ENCODE results near the gene KCNAB1.

KCNAB1 gene

DNA sequence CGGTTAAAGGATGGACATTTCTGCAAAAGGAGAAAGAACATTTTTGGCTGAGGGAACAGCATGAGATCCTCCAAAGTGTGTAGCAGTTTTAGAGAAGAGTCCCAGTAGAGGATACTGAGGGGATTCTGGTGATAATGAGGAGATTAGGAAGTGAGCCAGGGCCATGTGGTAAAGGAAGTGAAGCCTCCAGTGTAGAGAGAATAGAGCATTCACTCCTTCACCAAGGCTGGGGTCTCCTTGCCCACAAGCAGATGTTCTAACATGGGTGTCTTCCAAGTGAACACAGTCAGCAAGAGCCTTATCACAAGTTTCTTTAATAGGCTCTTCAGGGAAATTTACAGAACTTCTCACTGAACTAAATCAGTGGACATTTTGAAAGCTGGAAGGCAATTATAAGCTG, 260.9 kb downstream of the KCNAB1 start:
- DNase-seq = no peak

DNA sequence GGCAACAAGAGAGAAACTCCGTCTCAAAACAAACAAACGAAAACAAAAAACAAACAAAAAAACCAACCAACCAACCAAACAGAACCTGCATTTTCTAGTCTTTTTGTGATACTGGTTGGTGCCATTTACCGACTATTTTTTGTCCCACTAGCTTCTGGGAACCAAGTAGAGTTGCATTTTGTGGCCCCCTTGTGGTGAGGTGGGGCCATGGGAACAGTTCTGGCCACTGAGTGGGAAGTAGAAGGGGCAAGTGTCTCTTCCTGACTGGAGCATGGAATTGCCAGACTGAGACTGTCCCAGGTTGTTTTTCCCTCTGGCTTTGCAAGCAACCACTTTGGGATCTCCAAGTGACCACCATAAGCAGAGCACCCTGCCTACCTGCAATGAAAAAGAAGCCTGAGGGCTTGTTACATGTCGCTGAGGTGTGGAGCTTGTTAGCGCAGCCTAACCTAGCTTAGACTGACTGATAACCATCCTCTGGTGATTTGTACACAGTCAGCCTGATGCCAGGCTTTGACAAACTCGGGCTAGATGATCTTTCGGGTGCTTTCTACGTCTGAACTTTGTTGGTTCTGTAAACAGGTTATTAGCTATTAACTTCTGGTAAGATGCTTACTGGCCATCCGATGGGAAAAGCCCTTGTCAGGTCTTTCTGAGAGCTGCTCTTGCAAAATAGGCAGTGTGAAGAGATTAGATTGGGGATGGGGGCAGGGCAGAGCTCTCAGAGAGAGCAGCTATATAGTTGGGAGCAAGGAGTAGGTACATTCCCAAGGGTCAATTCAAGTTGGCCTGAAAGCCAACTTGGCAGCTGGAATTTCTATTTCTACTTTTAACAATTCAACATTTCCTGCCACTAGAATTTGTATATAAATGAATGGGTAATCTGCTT, 262.3 kb downstream of the KCNAB1 start:
- DNase-seq = peak; percentile 30

DNA sequence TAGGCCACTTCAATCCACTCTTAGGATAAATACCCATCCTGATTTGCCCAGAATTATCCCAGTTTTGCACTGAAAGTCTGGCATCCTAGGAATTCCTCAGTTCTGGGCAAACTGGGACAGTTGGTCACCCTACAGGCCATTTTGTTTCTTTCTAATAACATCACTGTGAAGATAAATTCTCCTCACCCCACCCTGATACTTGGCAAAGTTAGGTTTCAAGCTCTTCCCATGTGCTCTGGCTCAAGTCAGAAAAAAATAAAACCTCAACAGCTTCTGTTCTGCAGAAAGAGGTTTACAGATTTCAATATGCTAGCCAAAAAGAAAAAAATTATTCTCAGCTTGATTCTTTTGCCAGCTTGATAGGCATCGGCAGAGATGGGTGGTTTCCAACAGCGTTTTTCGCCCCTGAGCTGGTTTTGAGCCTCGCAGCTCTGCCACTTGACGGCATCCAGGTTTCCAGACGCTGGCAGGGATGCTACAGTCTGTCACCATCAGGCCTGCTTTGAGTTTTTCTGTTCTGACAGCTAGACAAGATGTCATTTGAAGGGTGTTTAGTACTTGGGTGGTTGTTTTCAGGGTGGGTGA, 263.2 kb downstream of the KCNAB1 start:
- no peak for DNase-seq

DNA sequence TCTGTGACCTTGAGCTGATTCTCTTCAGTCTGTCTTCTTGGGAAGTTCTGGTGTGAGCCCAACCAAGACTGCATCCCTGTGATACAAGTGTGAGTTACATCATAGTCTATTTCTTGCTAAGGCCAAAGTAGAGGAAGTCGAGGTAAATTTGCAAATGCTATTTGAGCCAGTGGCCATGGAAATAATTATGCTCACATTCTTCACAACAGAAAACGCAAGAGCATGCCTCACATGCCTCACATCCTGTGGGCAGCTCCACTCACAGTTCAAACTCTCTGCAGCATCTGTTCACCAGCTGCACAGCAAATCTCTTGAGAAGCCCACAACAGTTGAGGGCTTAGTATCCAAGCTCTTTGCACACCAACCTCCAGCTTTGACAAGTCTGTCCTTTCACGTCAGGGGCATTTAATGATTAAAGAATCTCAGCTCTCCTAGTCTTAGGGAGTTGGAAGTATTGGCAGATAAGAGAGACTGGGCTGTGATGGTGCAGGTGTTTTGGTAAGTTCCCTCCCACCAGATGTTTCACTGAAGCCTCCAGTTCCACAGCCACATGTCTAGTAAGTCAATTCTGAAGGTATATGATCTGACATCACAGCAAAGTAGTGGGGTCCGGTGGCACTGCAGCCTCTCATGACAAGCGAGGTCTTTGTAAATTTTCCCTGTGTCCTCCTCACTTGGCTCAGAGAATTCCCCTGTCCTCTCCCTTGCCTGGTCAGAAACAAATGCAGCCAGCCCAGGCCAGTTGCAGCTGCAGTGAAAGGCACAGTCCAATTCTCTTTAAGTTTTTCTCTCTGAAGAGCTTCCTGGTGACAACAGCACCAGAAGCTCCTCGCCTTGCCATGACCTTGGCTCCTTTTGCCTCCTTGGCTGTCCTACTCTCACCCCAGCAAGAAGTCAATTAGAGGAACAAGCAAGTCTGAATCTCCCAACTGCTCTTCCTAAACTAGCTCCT, 268.4 kb downstream of the KCNAB1 start:
- DNase-seq = peak; percentile 96

DNA sequence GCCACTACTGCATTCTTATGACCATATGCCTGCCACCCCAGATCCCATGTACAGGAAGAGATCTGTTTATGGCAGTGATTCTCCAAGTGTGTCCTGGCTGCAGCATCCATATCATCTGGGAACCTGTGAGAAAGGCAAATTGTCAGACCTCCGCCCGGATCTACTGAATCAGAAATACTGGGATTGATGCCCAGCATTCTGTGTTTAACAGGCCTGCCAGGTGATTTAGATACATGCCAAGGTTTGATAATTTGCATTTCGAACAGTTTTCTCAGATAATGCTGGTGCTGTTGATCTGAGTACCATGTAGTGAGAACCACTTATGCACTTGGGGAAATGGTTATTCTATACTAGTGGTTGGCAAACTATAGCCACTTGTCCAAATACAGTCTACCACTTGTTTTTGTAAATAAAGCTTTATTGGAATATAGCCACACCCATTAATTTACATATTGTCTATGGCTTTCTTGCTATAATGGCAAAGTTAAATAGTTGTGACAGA, 269.1 kb downstream of the KCNAB1 start:
- DNase-seq = peak; percentile 15

DNA sequence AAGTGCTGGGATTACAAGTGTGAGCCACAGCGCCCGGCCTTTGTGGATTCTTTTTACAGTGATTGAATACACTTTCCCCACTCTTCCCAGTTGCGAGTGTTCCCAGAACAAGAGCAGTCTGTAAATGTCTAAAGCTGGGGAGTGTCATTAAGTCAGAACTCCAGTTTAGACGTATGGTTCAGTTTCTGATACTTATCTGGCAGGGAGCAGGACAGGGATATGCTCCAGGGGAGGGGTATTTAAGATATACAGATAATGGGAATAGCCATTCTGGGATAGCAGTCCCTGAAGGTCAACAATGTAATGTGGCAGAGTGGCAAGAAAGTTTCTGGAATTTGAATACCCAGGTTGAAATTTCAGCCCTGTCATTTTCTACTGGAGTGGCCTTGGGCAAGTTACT, 270.5 kb downstream of the KCNAB1 start:
- no peak for DNase-seq

DNA sequence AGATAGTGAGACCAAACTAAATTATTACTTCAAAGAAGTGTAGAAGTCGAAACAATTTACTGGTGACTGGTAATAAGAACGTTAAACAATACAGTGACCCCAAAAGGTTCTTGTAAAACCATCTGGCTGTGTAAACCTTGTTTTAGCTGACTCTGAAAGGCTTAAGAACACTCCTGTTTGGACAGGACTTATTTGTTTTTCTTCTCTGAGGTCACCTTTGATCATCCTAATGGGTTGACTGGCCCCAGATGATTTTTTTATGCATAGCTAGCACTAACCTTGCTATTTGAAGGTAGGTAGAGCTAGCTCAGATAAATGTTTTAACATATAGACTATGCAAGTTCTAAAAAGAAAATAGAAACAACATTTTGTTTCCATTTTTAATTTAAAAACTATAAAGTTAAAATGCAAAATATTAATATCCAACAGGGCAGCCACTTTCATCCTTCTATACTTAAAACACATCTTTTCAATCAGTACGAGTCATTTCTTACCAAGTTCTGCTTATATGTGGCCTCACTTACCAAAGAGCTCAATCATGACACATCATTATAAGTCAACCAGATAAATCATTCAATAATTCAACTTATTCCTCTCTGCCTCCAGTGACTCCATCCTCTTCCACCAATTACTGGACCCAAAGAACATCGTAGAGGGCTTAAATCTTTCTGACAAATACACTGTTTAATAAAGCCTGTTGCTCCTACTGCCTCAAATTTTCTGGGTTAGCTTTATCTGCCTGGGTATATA, 275.8 kb downstream of the KCNAB1 start:
- peak; percentile 75 for DNase-seq

DNA sequence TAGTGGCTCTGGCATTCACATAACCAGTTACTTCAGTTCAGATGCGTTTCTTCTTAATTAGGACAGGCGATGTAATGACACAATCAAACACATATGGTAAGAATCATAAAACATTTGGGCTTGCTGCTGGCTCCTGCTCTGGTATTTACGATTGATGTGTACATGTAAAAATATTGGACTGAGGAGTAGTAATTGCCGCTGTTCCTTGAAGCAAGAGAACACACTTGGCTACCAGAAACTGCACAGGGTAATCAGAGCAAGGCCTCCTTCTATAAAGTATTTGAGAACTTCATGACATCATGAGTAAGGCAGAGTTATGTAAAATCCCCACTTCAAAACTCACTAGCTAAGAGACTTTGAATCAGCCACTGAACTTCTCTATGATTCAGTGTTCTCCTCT, 276.5 kb downstream of the KCNAB1 start:
- DNase-seq = peak; percentile 24

DNA sequence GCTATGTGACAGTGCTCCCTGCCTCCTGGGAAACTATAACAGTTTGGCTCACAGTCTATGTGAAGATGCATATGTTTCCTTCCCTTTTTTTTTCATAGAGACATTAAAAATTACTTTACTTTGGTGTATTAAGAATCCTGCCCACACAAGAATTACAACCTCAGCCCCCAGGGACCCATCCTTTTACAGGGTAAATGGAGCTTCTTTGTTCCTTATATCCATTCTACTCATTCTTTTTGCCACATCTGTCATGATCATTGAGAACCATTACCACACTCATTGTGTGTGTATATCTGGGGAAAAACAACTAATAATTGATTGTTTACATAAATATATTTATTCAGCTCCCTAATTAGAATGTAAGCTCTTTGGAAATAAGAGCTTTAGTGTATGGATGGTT, 277.2 kb downstream of the KCNAB1 start:
- DNase-seq = no peak

DNA sequence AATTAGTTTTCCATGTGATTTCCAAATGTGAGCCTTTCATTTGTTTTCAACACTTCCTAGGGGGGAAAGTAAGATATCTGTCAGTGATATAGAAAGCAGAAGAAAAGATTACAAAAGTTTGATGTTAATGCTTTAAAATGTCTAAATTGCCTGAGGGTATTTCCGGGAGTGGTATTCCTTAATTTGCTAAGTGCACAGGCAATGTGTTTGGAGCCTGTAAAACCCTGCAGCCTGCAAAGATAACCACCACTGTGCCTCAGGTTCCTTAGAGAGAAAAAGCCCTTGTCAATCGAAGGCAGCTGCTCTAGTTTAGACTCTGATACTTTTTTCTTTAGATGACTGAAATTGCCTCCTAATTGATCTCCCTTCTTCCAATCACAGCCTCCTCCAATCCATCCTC, 279.7 kb downstream of the KCNAB1 start:
- no peak for DNase-seq

DNA sequence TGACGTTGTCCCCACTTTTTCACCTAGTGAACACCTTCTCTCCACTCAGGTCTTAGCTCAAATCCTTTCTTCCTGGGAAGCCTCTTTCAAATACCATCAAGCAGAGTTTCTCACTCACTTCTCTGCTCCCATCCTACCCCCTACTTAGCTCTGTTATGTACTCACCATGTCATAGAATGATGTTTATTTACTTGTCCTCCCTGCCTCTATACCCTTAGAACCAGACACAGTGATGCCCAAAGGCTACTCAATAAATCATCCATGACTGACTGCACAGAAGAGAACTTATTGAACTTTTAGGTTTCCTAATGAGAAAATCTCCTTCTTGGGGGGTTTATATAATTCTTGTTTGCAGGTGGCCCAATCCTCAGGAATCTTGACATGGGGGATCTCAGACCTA, 280.4 kb downstream of the KCNAB1 start:
- no peak for DNase-seq

DNA sequence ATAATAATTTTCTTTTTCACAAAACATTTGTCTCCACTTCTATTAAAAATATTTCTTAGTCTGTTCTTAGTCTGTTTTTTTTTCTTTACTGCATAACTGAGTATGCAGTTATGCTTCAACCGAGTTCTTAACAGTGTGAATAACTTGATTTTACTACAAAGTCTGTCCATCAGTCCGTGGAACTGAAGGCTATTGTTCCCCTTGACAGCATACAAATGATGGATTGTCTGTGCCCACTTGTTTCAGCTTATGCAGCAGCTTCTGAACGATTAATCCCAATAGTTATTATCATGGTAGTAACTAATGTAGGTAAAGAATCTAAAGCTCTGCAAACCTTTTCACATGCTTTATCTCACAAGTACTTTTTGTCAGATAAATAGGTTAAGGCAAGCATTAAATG, 283.8 kb downstream of the KCNAB1 start:
- no peak for DNase-seq

DNA sequence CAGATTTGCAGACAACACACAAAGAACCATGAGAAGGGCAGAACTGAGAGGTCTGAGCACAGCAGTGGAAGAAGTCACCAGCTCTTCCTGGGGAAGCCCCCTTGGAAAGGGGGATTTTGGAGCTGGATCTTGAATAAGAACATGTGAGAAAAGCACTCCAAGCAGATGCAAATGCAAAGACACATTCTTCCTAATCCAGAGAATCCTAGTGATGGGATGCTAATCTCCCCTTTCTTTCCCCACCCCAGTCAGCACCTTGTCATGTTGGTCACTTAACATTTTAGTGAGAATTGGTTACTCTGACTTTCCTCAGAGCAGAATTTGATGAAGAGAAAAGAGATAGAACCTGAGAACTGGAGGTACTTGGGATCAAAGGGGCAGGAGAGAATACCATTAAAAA, 286.0 kb downstream of the KCNAB1 start:
- DNase-seq = no peak

DNA sequence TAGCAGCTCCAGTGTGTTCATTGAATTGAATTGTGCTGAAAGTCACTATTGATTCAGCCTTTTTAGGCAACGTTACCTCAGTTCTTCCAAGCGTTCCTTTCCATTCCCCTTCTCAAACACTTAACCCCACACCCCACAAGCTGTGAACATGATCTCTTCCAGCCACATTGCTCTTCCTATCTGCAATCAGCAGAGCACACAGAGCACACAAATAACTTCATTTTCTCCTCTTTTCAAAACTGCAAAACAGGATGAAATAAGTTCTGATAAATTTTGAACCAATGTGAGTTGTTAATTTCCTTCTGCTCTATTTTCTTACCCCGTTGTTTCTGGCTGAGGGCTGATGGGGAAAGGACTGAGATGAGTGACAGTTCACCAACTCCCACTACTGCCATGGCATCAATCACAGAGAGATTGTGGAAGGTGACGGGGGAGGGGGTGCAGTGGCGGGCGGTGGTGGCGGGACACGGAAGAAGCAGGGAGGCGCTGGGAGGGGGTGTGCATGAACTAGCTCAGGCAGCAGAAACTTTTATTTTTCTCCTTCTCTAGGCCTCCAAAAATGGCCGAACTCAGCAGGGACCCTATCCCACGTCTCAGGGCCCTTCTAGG, 287.3 kb downstream of the KCNAB1 start:
- DNase-seq = no peak

DNA sequence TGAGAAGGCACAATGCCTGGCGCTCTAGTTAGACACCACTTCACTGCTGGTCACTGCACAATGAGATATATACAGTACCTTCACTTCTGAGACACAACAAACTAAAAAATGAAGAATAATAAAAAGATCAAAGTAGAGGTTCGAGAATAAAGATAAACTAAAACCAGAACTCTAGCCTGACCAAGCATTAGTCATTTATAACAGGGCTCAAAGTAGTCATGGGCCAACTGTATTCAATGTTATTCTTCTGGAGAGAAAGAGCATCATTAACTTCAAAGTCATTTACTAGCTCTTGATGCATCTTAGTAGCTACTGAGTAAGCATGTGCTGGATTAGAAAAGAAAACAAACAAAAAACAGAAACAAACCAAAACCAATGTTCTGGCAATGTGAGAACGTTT, 289.3 kb downstream of the KCNAB1 start:
- peak; percentile 76 for DNase-seq

DNA sequence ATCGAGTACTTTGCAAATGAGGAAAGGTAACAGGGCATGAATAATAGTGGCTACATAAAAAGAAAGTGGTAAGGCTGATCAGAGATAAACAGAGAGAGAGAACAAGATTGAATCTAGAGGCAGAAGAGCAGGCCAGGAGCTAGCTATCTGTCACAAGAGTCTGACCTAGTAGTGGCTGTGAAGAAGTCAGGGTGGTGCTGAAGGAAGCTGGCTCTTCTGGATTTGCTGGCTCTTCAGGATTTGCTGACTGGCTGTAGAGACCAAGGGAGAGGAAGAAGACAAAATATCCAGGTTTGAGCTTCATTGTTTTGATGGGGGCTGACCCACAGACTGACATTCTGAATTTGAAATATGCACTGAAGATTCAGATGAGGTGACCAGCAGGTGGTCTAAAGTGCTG, 292.2 kb downstream of the KCNAB1 start:
- no peak for DNase-seq

DNA sequence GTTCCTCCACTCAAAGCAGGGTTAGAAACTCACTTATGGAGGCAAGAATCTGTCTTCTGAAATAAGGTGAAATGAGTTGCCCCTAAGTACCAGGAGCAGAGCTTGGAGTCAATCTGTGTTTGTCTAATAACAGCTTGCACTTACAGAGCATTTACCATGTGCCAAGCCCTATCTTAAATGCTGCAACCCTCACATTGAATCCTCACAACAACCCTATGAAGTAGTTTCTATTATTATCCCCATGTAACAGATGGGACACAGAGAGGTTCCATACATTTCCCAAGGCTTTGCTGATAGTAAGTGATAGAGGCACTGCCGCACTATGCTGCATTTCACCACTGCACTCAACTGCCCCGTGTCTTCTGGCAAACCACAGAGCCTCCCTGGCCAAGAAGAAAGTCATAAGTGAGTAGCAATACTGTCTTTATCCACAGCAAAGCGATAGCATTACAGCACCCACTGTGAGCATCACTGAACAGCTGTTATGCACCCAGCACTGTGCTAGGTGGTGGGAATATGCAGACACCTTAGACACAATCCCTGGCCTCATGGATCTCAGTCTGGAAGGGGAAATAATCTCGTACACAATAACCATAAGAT, 293.0 kb downstream of the KCNAB1 start:
- DNase-seq = no peak

DNA sequence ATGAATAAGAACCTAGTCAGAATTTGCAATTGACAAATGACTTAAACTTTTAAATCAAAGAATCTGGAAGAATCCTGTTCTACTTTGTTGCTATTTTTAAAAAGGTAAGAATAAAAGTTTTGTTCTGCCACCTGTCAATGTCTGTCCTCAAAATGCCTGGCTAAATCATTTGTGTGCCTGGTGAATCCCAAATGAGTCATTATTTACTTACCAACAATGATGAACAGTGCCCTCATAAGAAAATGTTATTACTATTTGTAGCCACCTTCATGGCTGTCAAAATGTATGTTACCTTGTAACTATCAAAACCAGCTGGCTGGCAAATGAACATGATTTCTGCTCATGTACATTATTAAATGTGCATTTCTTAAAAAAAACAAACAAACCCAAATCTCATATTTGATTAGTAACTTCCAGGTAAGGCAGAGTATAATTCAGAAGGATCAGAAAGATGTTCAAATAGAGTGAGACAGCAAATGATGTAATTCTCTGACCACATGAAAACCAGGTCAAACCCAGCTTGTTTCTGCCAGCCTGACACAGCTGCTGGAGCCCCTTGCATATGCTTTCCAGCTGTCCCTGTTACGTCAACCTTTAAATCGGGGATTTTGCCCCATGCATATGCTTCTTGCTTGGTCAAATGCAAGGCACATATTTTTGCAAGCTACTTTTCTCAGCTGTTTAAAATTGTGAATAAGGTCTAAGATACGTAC, 296.6 kb downstream of the KCNAB1 start:
- peak; percentile 79 for DNase-seq

DNA sequence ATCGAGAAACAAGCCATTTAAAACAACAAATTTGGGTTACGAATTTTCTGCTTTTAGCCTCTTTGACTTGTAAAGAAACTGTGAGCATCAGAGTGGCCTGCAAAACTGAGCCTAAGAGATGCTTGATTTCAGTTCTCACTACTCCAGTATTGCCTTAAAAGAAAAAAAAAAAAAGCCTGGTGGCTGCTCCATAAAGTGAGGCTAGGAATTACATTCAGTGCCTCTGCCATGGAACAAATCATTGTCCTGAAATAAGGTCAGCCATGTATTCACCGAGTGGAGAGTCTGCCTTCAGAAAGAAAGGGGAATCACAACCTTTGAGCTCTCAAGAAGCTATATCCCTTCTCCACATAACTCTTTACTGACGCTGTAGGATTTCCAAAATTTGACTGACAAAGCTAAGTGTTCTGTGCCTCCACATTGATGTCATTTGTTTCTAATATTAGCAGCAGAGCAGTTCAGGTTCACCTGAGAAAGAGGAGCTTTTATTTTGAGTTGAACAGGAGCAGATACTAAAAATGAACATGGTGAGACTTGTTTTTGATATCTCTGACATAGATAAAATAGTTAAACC, 297.3 kb downstream of the KCNAB1 start:
- DNase-seq = no peak

DNA sequence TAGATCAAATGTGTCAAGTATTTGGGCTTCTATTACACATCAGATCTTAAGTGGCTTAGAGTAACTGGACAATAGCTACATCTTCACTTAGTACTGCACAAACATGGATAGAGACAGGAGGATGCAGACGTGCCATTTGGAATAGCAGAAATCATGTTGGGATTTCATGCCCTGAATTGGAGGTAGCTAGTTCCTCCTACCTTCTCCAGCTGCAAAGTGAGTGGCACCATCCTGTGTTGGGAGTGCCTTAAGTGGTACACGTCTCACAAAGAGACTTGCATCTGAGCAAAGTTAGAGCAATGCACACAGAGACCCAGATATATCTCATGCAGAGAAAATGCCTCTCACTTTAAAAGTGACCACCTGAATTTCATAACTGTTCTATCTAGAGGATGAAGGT, 298.1 kb downstream of the KCNAB1 start:
- no peak for DNase-seq

DNA sequence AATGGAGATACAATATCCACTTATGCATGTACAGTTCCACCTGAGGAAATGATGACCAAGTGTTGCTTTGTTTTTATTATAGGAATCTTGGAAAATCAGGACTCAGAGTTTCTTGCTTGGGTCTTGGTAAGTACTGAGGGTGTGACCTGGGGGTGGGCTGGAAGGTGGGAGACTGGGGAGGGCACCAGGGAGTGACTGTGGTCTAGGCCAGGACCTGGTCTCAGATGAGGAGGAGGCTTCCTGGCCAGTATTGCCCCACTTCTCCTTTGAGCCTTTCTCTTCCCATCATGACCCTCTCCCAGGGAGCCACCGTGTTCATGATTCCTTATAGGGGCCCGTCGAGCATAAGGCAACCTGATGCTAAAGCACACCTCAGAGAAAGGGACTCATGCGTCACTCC, 301.2 kb downstream of the KCNAB1 start:
- DNase-seq = no peak

All from HCEC 1CT (cell line).